HG03095 (cell line): ENCODE data around the gene CKAP4.

Experiments used
- ATAC-seq: cut with Tn5 transposase; IDR thresholded peaks from one replicate; pipeline ENCODE4 v1.9.1; 2021; ENCODE audit warnings: moderate library complexity; ENCODE audit not compliant: unreplicated experiment

CKAP4 gene

DNA sequence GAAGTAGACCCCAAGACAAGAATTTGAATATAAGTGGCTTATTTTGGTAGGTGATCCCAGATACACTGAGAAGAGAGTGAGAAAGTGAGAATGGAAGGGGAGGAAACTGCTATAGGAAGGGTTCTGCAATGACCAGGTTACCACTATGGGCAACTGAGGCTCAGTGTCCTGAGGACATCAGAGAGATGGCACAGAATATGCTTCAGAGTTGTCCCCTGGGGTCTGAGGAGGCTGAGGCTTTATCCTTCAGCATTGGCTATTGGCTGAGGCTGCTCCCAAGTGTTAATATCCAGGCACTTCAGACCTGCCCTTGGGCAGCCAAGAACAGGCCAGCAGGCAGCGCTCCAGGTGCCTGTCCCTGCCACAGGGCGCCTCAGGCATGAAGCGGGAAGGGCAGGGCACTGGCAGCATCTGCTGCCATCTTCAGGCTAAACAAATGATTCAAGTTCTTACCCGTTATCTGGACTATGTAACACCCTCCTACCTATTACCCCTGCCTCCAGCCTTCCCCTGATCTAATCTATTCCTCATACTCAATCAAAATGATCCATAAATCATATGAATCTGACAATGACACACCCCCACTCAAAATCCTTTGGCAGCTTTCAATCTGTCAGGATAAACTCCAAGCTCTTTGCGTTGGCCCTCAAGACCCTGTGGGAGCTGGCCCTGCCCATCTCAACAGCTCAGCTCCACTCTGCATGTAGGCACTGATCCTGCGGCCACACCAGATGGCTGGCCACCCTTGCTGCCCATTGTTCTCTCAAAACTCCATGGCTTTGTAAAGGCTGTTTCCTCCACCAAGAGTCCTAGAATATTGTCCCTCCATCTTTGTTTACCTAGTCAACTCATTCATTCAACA lies 42.4 kb downstream of the CKAP4 start:
- ATAC-seq: no peak

DNA sequence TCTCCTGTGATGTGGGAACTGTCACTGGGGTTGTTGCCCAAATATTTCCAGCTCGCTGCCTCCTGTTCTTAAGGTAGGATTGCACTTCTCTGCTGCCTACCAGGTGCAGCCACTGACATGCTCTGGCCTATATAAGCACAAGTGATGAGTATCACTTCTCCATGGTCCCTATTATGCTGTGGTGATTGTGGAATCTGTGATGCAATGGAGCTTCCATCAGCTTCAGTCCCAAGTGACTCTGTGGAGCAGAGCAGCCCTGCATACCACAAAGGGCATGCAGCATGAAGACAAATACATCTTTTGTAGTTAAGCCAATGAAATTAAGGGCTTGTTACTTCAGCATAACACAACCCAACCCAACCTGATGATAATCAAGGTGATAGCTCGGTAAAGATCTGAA lies 43.5 kb downstream of the CKAP4 start:
- no peak for ATAC-seq

DNA sequence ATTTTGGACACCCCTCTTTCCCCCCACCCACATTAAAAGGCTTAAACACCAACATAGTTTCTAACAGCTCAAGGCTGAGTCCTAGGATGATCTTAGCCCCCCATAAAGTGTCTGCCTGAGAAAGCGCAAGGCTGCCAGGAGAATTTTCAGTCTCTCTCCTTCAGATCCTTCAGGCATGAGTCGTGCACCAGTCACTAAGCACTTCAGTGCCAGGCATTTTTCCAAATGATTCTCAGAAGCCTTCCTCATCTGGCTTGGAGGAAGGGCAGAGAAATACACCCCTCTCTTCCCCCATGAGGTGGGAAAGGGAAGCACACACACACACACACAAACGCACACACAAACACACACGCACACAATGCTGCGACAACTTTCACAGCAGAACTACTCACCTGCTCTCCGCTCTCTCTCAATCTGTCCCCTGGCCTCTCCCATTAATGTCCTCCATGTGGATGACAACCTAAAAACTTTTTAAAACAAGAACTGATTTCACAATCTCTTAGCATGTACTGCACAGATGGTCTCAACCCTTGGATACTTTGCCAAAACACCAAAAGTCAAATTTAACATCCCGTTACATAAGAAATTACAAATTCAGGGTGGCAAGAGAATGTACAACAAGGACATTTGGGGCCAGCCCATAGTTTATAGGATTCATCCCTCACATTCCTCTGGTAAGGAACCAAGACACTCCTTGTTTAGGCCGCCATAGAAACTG lies 49.8 kb downstream of the CKAP4 start:
- no peak for ATAC-seq

DNA sequence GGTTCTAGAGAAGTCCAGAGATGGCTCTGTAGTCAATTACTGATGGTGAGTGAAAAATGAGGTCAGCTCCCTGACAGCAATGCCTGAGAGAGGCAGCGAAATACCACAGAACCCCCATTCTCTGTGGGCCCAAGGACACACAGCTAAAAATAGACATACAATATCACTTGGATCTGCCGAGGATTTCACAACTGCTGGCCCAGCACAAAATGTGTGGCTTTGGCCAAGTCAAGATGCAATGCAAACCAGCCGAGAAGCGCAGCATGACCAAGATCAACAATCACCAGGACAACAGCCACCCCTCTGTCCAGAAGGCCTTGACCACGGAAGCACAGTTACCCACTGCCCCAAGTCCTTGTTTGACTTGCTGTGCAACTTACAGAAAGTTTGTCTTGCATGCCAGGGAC lies 52.2 kb downstream of the CKAP4 start:
- ATAC-seq: no peak

DNA sequence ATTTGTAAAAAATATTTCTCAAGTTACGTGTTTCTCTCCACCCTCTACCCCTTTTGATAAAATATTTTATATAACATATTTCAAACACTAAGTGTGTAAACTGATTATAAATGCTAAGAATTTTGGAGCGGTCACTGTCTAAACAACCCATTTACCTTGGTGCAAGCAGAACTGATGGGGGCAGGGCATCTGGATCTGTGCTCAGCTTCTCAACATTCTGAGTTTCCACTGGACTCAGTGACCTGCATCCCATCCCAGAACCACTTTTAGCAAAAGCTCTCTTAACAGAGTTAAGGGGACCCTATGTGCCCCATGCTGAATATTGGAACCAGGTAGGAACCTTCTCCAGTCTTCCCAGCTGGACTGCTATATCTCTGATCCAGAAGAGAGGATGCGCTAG lies 53.5 kb downstream of the CKAP4 start:
- no peak for ATAC-seq

- no peak for ATAC-seq
Observed at GRCh38 chr12:106193394-106194215, 54.2 kb downstream of the CKAP4 start.

DNA sequence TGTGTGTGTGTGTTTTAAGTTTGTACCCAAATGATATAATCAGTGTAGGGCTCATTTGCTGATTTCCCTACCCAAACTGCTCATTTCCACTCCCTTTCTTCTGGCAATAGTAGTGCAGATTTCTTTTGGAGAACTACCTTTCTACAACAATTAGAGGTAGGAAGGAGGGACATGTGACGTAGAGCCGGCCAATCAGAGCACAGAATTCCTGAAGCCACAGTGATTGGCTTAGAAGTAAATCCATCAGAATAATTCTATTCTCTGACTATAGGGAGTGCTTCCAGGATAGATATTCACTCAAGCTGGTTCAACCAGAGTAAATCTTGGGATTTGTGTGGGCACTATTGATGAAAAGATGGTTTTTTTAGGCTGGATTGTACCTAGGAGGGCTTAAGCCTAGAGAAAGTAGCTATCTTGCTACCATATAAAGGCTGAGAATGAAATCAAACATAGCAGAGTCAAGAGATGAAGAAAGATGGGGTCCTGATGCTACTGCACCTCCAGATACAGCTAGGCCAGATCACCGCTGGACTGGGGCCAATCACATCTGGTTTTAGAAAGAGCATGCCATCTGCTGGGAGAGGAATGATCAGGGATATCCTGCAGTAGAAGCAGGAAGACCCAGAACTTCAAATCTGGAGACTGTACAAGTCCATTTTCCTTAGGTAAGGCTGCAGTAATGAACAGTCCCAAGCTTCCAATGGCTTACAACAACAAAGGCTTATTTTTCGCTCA lies 55.0 kb downstream of the CKAP4 start:
- no peak for ATAC-seq

- ATAC-seq: no peak
Observed at GRCh38 chr12:106190581-106190980, 57.2 kb downstream of the CKAP4 start.

DNA sequence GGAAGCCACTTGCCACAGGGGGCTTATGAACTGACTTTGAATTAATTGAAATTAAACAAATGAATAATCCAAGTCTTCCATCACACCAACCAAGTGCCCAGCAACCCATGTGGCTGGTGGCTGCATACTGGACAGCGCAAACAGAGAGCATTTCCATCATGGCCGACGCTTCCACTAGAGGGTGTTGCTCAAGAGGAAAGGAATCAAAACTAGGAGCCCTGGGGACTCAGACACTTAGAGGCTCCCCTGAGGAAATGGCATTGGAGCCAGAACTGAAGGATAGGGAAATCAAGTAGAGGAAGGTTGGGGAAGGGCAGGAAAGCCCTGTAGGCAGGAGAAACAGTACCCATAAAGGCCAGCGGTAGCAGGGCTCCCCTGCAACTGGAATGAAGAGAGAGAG lies 58.5 kb downstream of the CKAP4 start:
- ATAC-seq: no peak

- no peak for ATAC-seq
Observed at GRCh38 chr12:106188256-106188655, 59.6 kb downstream of the CKAP4 start.
